C1 segment of cervical spinal cord (tissue), 14 donors: ENCODE results near the gene NFKBIE.
A peak's percentile ranks its signal among the peaks of the same experiment; 100 is the strongest.

Experiments used
- DNase-seq, 14 donors: peaks; one replicate each; lab custom pipeline; 2025; lab: John Stamatoyannopoulos, UW

Gene NFKBIE

DNA sequence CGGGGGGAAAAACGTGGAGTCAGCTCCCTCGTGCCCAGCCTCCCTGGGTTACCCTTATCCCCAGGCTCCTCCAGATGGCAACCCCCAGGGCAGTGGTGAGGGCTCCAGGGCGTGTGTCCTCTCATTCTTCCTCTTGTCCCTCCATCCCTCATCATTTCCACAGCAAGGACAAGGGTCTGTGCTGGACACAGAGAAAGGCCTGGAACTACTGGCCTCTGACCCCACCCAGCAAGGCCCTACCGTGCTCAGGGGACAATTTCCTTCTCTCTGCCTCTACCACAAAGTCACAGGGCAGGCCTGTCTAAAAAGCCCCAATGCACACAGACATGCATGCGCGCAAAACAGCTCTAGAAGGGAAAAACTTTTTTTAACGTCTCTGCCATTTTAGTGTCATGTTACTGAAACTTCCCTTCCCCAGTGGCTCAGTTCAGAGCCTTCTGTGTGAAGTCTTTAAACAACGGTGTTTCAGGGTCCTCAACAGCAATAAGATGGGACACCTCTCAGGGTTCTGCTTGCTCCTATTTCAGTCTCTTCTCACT is 7.0 kb downstream of the NFKBIE start:
- no peak for DNase-seq

DNA sequence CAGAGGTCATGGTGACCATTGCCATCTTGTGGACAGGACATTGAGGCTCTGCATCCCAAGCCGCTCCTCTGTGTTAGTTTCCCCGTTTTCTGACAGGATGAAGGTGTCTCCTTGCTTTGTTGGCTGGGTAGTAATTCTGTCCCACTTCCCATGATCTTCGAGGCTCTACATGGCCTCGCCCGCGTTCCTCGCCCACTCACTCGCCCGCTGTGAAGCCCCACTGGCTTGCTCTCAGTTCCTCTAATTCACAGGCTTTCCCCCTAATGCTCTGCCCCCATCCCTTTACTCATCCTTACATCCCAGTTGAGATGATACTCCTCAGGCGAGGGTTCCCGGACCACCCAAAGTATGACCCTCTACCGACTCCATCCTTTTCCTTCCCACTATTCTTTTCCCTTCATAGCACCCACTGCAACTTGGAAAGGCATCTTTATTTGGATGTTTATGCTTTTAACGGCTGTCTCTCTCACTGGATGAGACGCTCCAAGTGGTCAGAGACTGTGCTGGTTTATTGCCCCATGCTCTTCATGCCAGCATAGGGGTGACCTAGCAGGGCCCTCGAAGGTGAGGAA is 7.5 kb downstream of the NFKBIE start:
- DNase-seq: no peak

DNA sequence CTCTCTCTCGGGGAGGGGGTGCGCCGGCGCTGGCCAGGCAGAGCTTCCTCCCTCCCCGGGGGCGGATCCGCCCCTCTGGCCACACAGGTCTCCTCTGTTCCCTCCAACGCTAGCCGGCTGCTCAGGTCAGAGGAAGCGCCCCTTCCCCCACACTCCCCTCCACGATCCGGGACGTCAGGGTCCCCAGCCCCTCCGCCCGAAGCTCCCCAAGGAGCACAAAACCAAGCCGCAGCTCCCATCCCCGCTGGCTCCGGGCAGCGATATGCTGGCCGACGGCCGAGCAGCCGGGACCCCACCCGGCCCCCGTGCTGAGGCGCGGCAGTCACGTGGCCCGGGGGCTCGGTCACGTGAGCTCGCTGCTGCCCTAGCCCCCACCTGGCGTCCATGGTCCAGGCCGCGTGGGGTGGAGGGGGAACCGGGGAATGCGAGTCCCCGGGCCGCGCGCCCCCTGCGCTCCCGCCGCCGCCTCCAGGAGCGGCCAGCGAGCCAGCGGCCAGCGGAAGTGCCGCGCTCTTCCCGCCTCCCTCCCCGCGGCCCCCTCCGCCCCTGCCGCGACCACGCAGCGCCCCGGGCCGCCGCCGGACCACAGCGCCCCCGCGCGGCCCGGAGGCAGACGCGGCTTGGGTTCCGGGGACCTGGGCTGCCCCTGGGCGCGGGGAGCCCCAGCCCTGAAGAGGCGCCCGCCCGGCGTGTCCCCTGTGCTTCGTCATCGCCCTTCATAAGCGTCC is 8.2 kb downstream of the NFKBIE start, which contains the start of gene SLC35B2:
SLC35B2 (minus strand) TSS at position 504 of the 728 bp plus-strand sequence; CDS start at position 386, 118 bp downstream.
- DNase-seq: peak in 13 of 14 donors; percentile 76 to 95 (median 90)

DNA sequence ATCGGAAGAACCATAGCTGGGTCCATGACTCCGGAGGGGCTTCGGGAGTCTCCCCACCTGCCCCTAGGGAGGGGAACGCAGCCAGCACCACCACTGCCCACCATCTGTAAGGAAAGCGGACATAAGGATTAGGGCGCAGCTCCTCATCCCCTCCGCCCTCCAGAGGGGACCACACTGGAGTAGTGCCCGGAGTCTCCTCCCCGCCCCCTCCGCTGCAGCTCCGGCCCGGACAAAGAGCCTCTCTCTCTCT is 8.7 kb downstream of the NFKBIE start:
- DNase-seq: no peak

DNA sequence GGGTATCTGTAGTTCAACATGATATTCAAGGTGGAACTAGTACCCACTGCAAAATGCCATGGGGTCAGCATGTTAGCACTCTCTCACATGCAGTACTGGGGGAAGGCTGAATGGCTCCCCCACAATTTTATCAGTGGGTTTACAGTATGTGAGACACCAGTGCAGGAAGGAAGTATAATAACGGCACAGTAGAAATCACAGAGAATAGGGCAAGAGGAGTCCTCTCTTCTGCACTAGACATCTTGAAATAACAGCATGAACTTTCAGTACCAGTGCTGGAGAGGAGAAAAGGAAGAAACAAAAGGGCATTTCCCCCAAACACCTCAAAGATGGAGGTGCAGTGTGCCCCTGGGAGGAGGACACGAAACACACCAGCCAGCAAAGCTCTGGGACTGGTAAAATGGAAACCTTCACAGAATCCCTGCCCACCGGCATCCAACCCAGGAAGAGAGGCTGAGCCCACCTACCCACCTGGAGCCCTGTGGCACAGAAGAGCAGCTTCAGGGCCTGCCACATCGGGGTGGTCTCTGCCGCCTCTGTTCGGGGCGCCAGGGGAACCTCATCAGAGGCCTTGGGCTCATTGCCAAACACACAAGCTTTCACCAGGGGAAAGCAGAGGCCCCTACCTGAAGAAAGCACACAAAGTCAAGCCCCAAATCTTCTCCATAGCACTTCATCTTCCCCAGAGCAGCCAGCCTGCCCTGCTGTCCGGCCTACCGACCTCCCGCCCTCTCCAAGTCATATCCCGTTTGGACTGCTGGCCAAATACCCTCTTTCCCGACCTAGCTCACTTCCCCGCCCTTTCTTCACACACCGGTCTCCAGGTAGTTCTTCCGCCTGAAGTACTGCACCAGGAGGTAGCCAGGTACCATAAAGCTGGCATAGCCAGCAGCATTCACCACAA is 9.2 kb downstream of the NFKBIE start:
- peak in 1 of 14 donors; percentile 66 for DNase-seq

DNA sequence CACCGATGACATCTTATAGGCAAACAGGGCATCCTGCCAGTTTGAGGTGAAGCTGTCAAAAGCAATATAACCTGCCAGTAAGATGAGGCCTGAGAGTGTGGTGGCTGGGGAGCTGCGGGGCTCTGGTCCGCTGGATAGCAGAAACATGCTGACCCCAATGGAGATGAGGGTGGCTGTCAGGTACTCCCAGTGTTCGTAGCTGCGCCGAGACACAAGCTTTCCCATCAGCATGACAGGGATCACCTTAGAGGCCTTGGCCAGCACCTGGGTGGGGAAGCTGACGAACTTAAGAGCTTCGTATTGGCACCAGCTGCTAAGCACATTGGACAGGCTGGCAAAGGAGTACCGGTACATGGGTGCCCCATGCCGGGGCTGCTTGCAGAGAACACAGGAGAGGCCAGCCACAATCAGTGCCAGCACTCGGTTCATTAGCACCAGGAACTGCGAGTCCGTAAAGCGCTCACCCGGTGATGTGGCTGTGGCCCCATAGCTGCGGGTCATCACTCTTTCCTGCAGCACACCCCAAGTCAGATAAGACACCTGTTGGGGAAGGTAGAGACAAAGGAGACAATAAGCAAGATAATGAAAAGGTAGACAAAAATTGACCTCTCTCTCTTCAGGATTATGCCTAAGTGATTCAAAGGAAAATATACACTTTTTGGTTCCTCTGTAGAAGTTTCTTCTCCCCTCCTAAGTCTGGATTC is 10.1 kb downstream of the NFKBIE start:
- DNase-seq: no peak

DNA sequence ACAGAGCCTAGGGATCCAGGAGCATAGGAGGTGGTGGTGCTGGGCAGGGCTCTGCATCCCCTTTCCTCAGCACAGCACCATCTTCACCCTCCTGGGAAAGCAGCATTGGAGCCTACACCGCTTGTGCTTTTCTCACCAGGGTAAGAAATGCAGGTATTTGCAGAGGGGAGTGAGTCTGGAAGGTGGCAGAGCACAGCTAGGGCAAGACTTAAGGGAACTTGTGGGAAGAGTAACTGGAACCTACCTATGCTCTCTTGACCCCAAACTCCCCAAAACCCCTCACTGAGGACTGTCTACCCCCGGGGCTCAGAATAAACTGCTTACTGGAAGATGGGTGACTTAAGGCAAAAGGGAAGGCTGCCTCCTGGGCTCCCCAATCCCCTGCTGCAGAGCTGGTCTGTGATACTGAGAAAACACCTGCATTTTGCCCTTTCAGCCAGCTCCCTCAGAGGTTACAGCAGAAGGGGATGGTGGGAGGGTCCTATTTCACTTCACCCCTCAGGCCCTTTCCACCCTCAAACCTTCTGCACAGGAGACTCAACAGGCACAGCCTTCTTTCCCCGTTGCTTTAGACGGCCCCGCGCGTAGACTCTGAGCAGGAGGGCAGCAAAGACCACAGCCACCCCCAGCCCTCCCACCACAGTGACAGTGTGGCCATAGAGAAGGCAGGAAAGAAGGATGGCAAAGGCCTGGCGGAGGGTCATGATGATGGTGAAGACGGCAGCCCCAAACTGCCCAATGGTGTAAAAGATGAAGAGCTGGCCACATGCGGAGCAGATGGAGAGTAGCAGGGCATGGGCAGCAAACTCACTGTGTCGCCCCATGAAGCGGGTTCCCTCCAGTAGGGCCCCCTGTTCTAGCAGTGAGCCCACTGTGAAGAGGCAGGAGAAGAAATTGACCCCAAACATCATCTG is 10.9 kb downstream of the NFKBIE start:
- no peak for DNase-seq

- peak in 1 of 14 donors; percentile 25 for DNase-seq
Measured at GRCh38 chr6:44253307-44254101, 11.8 kb downstream of the NFKBIE start.

GRCh38 chr6:44251576-44252524 is 13.5 kb downstream of the NFKBIE start:
- no peak for DNase-seq

GRCh38 chr6:44250718-44251123 is 14.6 kb downstream of the NFKBIE start:
- DNase-seq: no peak

- no peak for DNase-seq
Measured at GRCh38 chr6:44250067-44250717, 15.2 kb downstream of the NFKBIE start.

DNA sequence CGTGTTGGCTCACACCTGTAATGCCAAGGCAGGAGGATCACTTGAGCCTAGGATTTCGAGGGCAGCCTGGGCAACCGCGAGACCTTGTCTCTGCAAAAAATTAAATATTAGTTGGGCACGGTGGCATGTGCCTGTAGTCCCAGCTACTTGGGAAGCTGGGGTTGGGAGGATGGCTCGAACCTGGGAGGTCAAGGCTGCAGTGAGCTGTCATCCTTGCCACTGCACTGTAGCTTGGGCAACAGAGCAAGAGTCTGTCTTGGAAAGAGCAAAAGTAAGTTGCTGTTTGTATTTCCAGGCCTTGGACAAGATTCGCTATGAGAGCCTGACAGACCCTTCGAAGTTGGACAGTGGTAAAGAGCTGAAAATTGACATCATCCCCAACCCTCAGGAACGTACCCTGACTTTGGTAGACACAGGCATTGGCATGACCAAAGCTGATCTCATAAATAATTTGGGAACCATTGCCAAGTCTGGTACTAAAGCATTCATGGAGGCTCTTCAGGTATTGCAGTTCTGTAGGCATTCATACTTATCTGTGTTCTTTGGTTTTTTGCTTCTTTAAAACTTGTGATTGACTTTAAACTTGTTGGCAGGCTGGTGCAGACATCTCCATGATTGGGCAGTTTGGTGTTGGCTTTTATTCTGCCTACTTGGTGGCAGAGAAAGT is 16.1 kb downstream of the NFKBIE start:
- DNase-seq: no peak

DNA sequence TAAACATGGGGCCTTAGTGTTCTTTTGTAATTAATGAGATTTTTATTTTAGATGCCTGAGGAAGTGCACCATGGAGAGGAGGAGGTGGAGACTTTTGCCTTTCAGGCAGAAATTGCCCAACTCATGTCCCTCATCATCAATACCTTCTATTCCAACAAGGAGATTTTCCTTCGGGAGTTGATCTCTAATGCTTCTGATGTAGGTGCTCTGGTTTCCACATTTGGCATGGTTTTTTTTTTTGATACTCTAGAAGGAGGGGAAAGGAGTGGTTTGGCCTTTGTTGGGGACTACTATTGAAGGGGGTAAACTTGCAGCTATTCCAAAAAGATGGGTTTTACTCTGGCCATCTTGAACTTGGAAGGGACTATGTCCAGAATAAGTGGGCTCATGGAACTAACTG is 16.8 kb downstream of the NFKBIE start:
- no peak for DNase-seq

DNA sequence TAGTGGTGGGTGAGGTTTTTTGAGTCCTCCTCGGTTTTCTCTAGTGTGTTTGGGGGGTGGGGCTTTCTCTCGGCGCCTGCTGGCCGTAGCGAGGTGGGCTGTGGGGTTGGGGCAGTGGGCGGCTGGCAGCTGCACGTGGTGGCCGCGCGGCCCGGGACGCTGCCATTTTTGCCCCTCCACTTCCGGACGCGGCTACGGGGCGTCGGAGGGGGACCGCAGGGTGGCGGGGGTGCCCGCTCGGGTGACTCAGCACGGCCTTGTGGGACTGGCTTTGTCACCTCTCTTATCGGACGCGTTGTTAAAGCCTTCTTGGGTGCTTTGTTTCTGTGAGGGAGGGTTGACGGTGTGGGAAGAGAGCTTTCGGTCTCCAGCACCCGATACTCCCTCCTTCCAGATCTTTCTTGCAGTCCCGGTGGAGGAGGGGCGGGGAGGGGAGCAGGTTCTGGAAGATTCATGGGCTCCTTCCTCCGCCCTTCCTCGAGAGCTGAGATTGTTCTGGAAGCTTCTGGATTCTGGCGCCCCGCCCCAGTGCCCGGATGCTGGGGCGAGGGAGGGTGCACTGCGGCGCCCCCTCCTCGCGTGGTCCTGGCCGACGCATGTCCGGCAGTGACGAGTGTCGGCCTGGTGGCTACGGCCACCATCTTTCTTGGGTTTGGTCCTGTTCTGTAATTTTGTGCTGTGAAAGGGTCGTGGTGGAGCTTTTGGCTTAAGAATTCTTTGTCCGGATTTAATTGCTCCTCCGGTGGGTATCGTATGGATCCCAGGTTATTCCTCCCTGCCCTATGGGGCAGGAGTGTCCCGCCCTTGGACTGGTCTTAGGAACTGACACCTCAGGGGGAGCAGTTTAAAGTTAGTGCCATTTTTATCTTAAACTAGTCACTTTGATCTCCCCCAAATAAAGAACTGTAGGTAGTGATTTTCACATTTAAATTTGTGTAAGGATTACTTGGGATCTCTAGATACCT is 17.7 kb downstream of the NFKBIE start:
- peak in 12 of 14 donors; percentile 54 to 90 (median 86) for DNase-seq

GRCh38 chr6:44246663-44247337 is 18.6 kb downstream of the NFKBIE start, which contains the start of gene HSP90AB1:
Gene HSP90AB1 (plus strand): TSS chr6:44247101. CDS start chr6:44248630, 1,529 bp downstream.
- peak; percentile 47 to 97 (median 88) for DNase-seq
